Muscle of arm (tissue), 12 donors: ENCODE measurements around the gene CTSD. TPM values are rescaled to one million over a fixed set of nuclear protein-coding genes. Genes with fewer than 3 reads are reported as not detected.

Source experiments
- DNase-seq: peaks from one replicate; pipeline ENCODE4 v3.0.0-alpha.2; 2013
- polyA plus RNA-seq, 12 donors: library from polyadenylated mRNA; unstranded; fragments of 120-200 nt; gene quantifications; one replicate each; pipeline ENCODE4 v1.2.1, GENCODE V29; 2013; ENCODE audit not compliant: insufficient read length in 12 of 12

CTSD gene
- polyA plus RNA-seq, 12 donors, result 54.4 to 118 (median 79.9) TPM; not detected in 1

GRCh38 chr11:1733009-1733715, 30.6 kb downstream of the CTSD start:
- no peak for DNase-seq

- no peak for DNase-seq
These were observed 31.2 kb downstream of the CTSD start for GRCh38 chr11:1732418-1733008.

- no peak for DNase-seq
These were observed 32.2 kb downstream of the CTSD start for GRCh38 chr11:1731451-1732059.

- DNase-seq, result no peak
These were observed 33.6 kb downstream of the CTSD start for GRCh38 chr11:1730059-1730629.

- no peak for DNase-seq
These were observed 34.1 kb downstream of the CTSD start for GRCh38 chr11:1729692-1730011.

- no peak for DNase-seq
These were observed 34.6 kb downstream of the CTSD start for GRCh38 chr11:1728931-1729691.

GRCh38 chr11:1728301-1728700, 35.4 kb downstream of the CTSD start:
- no peak for DNase-seq

GRCh38 chr11:1727861-1728260, 35.9 kb downstream of the CTSD start:
- no peak for DNase-seq

GRCh38 chr11:1727096-1727690, 36.5 kb downstream of the CTSD start:
- no peak for DNase-seq

GRCh38 chr11:1719781-1720180, 43.9 kb downstream of the CTSD start:
- no peak for DNase-seq

- no peak for DNase-seq
These were observed 45.4 kb downstream of the CTSD start for GRCh38 chr11:1718326-1718725.

GRCh38 chr11:1717745-1718144, 46.0 kb downstream of the CTSD start:
- DNase-seq, result no peak

GRCh38 chr11:1714908-1715885, 48.5 kb downstream of the CTSD start:
- DNase-seq, result no peak

- DNase-seq, result no peak
These were observed 55.0 kb downstream of the CTSD start for GRCh38 chr11:1708716-1709115.

- no peak for DNase-seq
These were observed 56.0 kb downstream of the CTSD start for GRCh38 chr11:1707751-1708150.

- DNase-seq, result no peak
These were observed 56.9 kb downstream of the CTSD start for GRCh38 chr11:1706634-1707400.

GRCh38 chr11:1705126-1706052, 58.3 kb downstream of the CTSD start:
- DNase-seq, result no peak

- DNase-seq, result no peak
These were observed 60.6 kb downstream of the CTSD start for GRCh38 chr11:1703146-1703545.
